ENCODE data around the gene SLK.

Gene SLK

DNA sequence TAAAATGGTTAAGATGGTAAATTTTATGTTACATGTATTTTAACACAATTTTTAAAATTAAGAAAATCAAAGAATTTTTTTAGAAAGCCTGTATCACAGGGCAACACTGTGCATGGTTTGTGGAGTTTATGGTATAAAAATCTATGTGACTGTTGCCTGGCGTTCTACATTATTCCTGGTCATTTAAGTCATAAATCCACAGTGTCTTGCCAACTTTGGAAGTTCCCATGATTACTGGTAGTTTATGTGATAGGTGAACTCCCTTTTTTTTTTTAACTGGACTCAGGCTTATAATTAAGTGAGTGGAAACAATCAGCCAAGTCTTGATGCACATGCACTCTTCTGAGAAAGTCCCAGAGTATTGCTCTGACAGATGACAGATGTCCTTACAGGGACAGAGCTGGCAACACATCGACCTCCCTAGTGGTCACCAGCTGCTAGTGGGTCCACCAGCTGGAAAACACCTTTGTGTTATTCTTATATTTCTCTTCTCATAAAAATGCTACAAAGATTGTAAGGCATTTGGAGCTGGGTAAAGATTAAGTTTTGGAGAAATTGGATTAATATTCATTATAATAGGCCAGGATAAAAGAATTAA, 40.1 kb upstream of the SLK start:
- H3K36me3 ChIP-seq (ENCODE audit: control insufficient read depth, insufficient read depth, low read length), result no peaks in the 10 kb centered on the region
- H3K4me3 ChIP-seq (ENCODE audit: low read length), result no peak overlapping the region
- H3K27me3 ChIP-seq (ENCODE audit: control insufficient read depth, insufficient read depth, low read length), result no peaks in the 10 kb centered on the region
- H3K27ac ChIP-seq (ENCODE audit: low read length), result no peak overlapping the region
- H3K9me3 ChIP-seq (ENCODE audit: control insufficient read depth, insufficient read depth, low read length), result no peaks in the 10 kb centered on the region
- no peak for DNase-seq (ENCODE audit: low read depth, low spot score)
- H3K4me1 ChIP-seq (ENCODE audit: control insufficient read depth, insufficient read depth, low read length), result peaks cover 2% of the 10 kb centered on the region; the same call in 1 of the 2 replicates
- no CpG with 5 or more reads among the region's 2 CpGs for WGBS (ENCODE audit: insufficient coverage, insufficient read length)

- H3K27ac ChIP-seq (ENCODE audit: low read length), result no peak overlapping the region
- no peak overlapping the region for H3K4me3 ChIP-seq (ENCODE audit: low read length)
- H3K27me3 ChIP-seq (ENCODE audit: control insufficient read depth, insufficient read depth, low read length), result no peaks in the 10 kb centered on the region
- no CpG with 5 or more reads among the region's 6 CpGs for WGBS (ENCODE audit: insufficient coverage, insufficient read length)
- no peaks in the 10 kb centered on the region for H3K4me1 ChIP-seq (ENCODE audit: control insufficient read depth, insufficient read depth, low read length)
- H3K36me3 ChIP-seq (ENCODE audit: control insufficient read depth, insufficient read depth, low read length), result no peaks in the 10 kb centered on the region
- H3K9me3 ChIP-seq (ENCODE audit: control insufficient read depth, insufficient read depth, low read length), result no peaks in the 10 kb centered on the region
- DNase-seq (ENCODE audit: low read depth, low spot score), result no peak
These were observed 38.2 kb upstream of the SLK start for GRCh38 chr10:103928784-103929183.

- DNase-seq (ENCODE audit: low read depth, low spot score), result no peak
- no CpG with 5 or more reads among the region's 7 CpGs for WGBS (ENCODE audit: insufficient coverage, insufficient read length)
- Histone ChIP-seq H3K9me3 (ENCODE audit: control insufficient read depth, insufficient read depth, low read length) (no peaks in the 10 kb centered on the region), H3K36me3 (ENCODE audit: control insufficient read depth, insufficient read depth, low read length) (no peaks in the 10 kb centered on the region), H3K27me3 (ENCODE audit: control insufficient read depth, insufficient read depth, low read length) (no peaks in the 10 kb centered on the region), H3K27ac (ENCODE audit: low read length) (no peak overlapping the region), H3K4me1 (ENCODE audit: control insufficient read depth, insufficient read depth, low read length) (no peaks in the 10 kb centered on the region), H3K4me3 (ENCODE audit: low read length) (no peak overlapping the region)
These were observed 37.5 kb upstream of the SLK start for GRCh38 chr10:103929381-103929921.

DNA sequence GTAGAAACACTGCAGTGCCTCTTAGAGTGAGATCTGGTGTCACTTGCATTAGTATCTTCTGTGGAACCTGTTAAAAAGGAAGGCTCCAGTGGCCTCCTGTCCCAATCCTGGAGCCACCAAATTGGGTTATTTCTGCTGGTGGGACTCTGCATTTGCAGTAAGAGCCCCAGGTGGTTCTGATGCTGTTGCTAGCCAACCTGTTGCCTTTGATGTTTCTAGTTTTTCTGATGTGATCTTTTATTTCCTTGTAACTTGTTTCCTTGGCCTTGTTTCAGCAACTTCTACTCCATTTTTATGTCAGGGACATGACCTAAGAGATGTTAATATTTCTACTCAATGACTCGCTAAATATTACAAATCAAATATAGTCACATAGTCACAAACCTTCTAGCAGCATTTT, 36.5 kb upstream of the SLK start:
- no peaks in the 10 kb centered on the region for H3K27me3 ChIP-seq (ENCODE audit: control insufficient read depth, insufficient read depth, low read length)

GRCh38 chr10:103930881-103931280, 36.1 kb upstream of the SLK start:
- WGBS (ENCODE audit: insufficient coverage, insufficient read length), result no CpG with 5 or more reads among the region's 6 CpGs

More for the DNA sequence above, 36.5 kb upstream of the SLK start:
- no peak overlapping the region for H3K27ac ChIP-seq (ENCODE audit: low read length)
- no peak overlapping the region for H3K4me3 ChIP-seq (ENCODE audit: low read length)
- H3K4me1 ChIP-seq (ENCODE audit: control insufficient read depth, insufficient read depth, low read length), result no peaks in the 10 kb centered on the region
- DNase-seq (ENCODE audit: low read depth, low spot score), result no peak
- H3K9me3 ChIP-seq (ENCODE audit: control insufficient read depth, insufficient read depth, low read length), result no peaks in the 10 kb centered on the region
- WGBS (ENCODE audit: insufficient coverage, insufficient read length), result no CpG with 5 or more reads among the region's 1 CpG
- no peaks in the 10 kb centered on the region for H3K36me3 ChIP-seq (ENCODE audit: control insufficient read depth, insufficient read depth, low read length)

GRCh38 chr10:103931603-103932002, 35.3 kb upstream of the SLK start:
- no CpG with 5 or more reads among the region's 2 CpGs for WGBS (ENCODE audit: insufficient coverage, insufficient read length)
- no peaks in the 10 kb centered on the region for H3K27me3 ChIP-seq (ENCODE audit: control insufficient read depth, insufficient read depth, low read length)
- H3K36me3 ChIP-seq (ENCODE audit: control insufficient read depth, insufficient read depth, low read length), result no peaks in the 10 kb centered on the region
- no peak overlapping the region for H3K4me3 ChIP-seq (ENCODE audit: low read length)
- no peaks in the 10 kb centered on the region for H3K9me3 ChIP-seq (ENCODE audit: control insufficient read depth, insufficient read depth, low read length)
- DNase-seq (ENCODE audit: low read depth, low spot score), result no peak
- no peaks in the 10 kb centered on the region for H3K4me1 ChIP-seq (ENCODE audit: control insufficient read depth, insufficient read depth, low read length)
- no peak overlapping the region for H3K27ac ChIP-seq (ENCODE audit: low read length)

More at GRCh38 chr10:103930881-103931280, 36.1 kb upstream of the SLK start:
- Histone ChIP-seq H3K27me3 (ENCODE audit: control insufficient read depth, insufficient read depth, low read length) (no peaks in the 10 kb centered on the region), H3K27ac (ENCODE audit: low read length) (no peak overlapping the region), H3K4me3 (ENCODE audit: low read length) (no peak overlapping the region), H3K36me3 (ENCODE audit: control insufficient read depth, insufficient read depth, low read length) (no peaks in the 10 kb centered on the region), H3K4me1 (ENCODE audit: control insufficient read depth, insufficient read depth, low read length) (no peaks in the 10 kb centered on the region), H3K9me3 (ENCODE audit: control insufficient read depth, insufficient read depth, low read length) (no peaks in the 10 kb centered on the region)
- DNase-seq (ENCODE audit: low read depth, low spot score), result no peak

DNA sequence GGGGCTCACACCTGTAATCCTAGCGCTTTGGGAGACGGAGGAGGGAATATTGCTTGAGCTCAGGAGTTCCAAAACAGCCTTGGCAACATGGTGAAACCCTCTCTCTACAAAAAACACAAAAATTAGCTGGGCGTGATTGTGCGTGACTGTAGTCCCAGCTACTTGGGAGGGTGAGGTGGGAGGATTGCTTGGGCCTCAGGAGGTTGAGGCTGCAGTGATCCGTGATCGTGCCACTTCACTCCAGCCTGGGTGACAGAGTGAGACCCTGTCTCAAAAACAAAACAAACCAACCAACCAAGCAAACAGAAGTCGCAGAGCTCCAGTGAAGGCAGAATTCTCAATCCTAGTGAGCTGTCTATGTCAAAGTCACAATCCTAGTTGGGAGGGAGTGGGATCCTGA, 34.7 kb upstream of the SLK start:
- WGBS (ENCODE audit: insufficient coverage, insufficient read length), result no CpG with 5 or more reads among the region's 7 CpGs
- H3K36me3 ChIP-seq (ENCODE audit: control insufficient read depth, insufficient read depth, low read length), result no peaks in the 10 kb centered on the region
- no peak overlapping the region for H3K27ac ChIP-seq (ENCODE audit: low read length)
- H3K4me3 ChIP-seq (ENCODE audit: low read length), result no peak overlapping the region
- no peak for DNase-seq (ENCODE audit: low read depth, low spot score)
- no peaks in the 10 kb centered on the region for H3K9me3 ChIP-seq (ENCODE audit: control insufficient read depth, insufficient read depth, low read length)
- H3K4me1 ChIP-seq (ENCODE audit: control insufficient read depth, insufficient read depth, low read length), result no peaks in the 10 kb centered on the region
- H3K27me3 ChIP-seq (ENCODE audit: control insufficient read depth, insufficient read depth, low read length), result no peaks in the 10 kb centered on the region

GRCh38 chr10:103932971-103933370, 34.0 kb upstream of the SLK start:
- H3K27me3 ChIP-seq (ENCODE audit: control insufficient read depth, insufficient read depth, low read length), result no peaks in the 10 kb centered on the region
- no peaks in the 10 kb centered on the region for H3K36me3 ChIP-seq (ENCODE audit: control insufficient read depth, insufficient read depth, low read length)
- no peak overlapping the region for H3K27ac ChIP-seq (ENCODE audit: low read length)
- no peak for DNase-seq (ENCODE audit: low read depth, low spot score)
- no CpG with 5 or more reads among the region's 3 CpGs for WGBS (ENCODE audit: insufficient coverage, insufficient read length)
- H3K4me1 ChIP-seq (ENCODE audit: control insufficient read depth, insufficient read depth, low read length), result no peaks in the 10 kb centered on the region
- no peak overlapping the region for H3K4me3 ChIP-seq (ENCODE audit: low read length)
- no peaks in the 10 kb centered on the region for H3K9me3 ChIP-seq (ENCODE audit: control insufficient read depth, insufficient read depth, low read length)

DNA sequence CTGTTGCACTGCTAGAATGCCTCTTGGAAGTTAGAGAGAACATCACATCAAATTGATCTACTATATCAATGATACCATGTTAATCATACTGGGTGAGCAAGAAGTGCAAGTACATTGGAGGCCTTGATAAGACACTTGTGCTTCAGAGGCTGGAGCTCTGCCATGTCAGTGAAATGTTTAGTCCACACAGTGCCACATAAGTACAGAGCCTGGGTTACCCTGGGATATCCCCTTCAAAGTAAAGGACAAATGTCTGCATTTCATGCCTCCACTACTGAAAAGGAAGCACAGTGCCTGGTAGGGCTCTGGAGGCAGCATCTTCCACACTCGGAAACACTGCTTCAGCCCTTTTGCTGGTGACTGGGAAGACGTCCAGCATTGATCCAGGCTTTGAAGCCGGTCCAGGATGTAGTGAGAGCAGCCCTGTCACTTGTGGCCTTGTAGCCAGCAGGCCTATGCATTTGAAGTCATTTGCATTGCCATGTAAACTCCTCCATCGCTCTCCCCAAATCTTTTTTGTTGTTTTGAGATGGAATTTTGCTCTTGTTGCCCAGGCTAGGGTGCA, 33.3 kb upstream of the SLK start:
- no peaks in the 10 kb centered on the region for H3K36me3 ChIP-seq (ENCODE audit: control insufficient read depth, insufficient read depth, low read length)
- H3K4me1 ChIP-seq (ENCODE audit: control insufficient read depth, insufficient read depth, low read length), result no peaks in the 10 kb centered on the region
- no peak overlapping the region for H3K4me3 ChIP-seq (ENCODE audit: low read length)
- WGBS (ENCODE audit: insufficient coverage, insufficient read length), result no CpG with 5 or more reads among the region's 4 CpGs
- no peaks in the 10 kb centered on the region for H3K9me3 ChIP-seq (ENCODE audit: control insufficient read depth, insufficient read depth, low read length)
- no peaks in the 10 kb centered on the region for H3K27me3 ChIP-seq (ENCODE audit: control insufficient read depth, insufficient read depth, low read length)
- no peak overlapping the region for H3K27ac ChIP-seq (ENCODE audit: low read length)
- DNase-seq (ENCODE audit: low read depth, low spot score), result no peak

GRCh38 chr10:103934308-103934707, 32.6 kb upstream of the SLK start:
- H3K27ac ChIP-seq (ENCODE audit: low read length), result no peak overlapping the region
- WGBS (ENCODE audit: insufficient coverage, insufficient read length), result no CpG with 5 or more reads among the region's 6 CpGs

GRCh38 chr10:103936022-103936421, 30.9 kb upstream of the SLK start:
- no CpG with 5 or more reads among the region's 6 CpGs for WGBS (ENCODE audit: insufficient coverage, insufficient read length)
- H3K9me3 ChIP-seq (ENCODE audit: control insufficient read depth, insufficient read depth, low read length), result no peaks in the 10 kb centered on the region
- no peaks in the 10 kb centered on the region for H3K36me3 ChIP-seq (ENCODE audit: control insufficient read depth, insufficient read depth, low read length)
- H3K27ac ChIP-seq (ENCODE audit: low read length), result no peak overlapping the region
- H3K4me3 ChIP-seq (ENCODE audit: low read length), result no peak overlapping the region
- no peaks in the 10 kb centered on the region for H3K27me3 ChIP-seq (ENCODE audit: control insufficient read depth, insufficient read depth, low read length)
- DNase-seq (ENCODE audit: low read depth, low spot score), result no peak
- H3K4me1 ChIP-seq (ENCODE audit: control insufficient read depth, insufficient read depth, low read length), result no peaks in the 10 kb centered on the region

More at GRCh38 chr10:103934308-103934707, 32.6 kb upstream of the SLK start:
- Histone ChIP-seq H3K27me3 (ENCODE audit: control insufficient read depth, insufficient read depth, low read length) (no peaks in the 10 kb centered on the region), H3K9me3 (ENCODE audit: control insufficient read depth, insufficient read depth, low read length) (no peaks in the 10 kb centered on the region), H3K36me3 (ENCODE audit: control insufficient read depth, insufficient read depth, low read length) (no peaks in the 10 kb centered on the region), H3K4me3 (ENCODE audit: low read length) (no peak overlapping the region), H3K4me1 (ENCODE audit: control insufficient read depth, insufficient read depth, low read length) (no peaks in the 10 kb centered on the region)
- DNase-seq (ENCODE audit: low read depth, low spot score), result no peak

All from iPS DF 6.9 (cell line).